GM12878 (cell line): ENCODE measurements around the gene CAMTA1.

ENCODE experiments used
- CTCF ChIP-seq, 3 experiments: IDR thresholded peaks in 2 of 3; conservative IDR thresholded peaks in 1 of 3; 2 replicates each; pipeline ENCODE4 v1.5.1; 2011; ENCODE audit warnings: low read depth in 3 of 3, low read length in 3 of 3, mild to moderate bottlenecking in 3 of 3, control low read depth in 2 of 3, moderate library complexity in 2 of 3, inconsistent platforms in 1 of 3, mixed read lengths in 1 of 3; ENCODE audit not compliant: control insufficient read depth in 2 of 3, insufficient read depth in 1 of 3; ENCODE audit errors: extremely low read depth in 1 of 3
- POU2F2 ChIP-seq: IDR thresholded peaks from 3 replicates; pipeline ENCODE4 v1.6.1; 2011; ENCODE audit warnings: low read depth, mild to moderate bottlenecking, low read length, borderline replicate concordance
- SREBF2 ChIP-seq: IDR thresholded peaks from 2 replicates; pipeline ENCODE4 v1.6.1; 2012; ENCODE audit warnings: mild to moderate bottlenecking, low read length
- ZBTB33 ChIP-seq: fragments of 450-650 bp; IDR thresholded peaks from 2 replicates; pipeline ENCODE4 v1.6.1; 2017; ENCODE audit warnings: mild to moderate bottlenecking

- TF ChIP-seq POU2F2 (no peak), SREBF2 (no peak), ZBTB33 (no peak), CTCF (IDR thresholded peaks at IDR 0.05 in 2 of 3, conservative IDR thresholded peaks at IDR 0.05 in 1 of 3; ENCODE audit: control insufficient read depth in 2 of 3, extremely low read depth in 1 of 3, insufficient read depth in 1 of 3, low read depth in 3 of 3, low read length in 3 of 3) (no peak)
Observed at GRCh38 chr1:7454895-7455784, 669.9 kb downstream of the CAMTA1 start.
